GM18498 (cell line): ENCODE measurements around the gene DKK3.

Experiments used
- ATAC-seq: cut with Tn5 transposase; IDR thresholded peaks from one replicate; pipeline ENCODE4 v1.9.1; 2021; ENCODE audit warnings: mild to moderate bottlenecking, moderate library complexity; ENCODE audit not compliant: unreplicated experiment

The DKK3 gene

DNA sequence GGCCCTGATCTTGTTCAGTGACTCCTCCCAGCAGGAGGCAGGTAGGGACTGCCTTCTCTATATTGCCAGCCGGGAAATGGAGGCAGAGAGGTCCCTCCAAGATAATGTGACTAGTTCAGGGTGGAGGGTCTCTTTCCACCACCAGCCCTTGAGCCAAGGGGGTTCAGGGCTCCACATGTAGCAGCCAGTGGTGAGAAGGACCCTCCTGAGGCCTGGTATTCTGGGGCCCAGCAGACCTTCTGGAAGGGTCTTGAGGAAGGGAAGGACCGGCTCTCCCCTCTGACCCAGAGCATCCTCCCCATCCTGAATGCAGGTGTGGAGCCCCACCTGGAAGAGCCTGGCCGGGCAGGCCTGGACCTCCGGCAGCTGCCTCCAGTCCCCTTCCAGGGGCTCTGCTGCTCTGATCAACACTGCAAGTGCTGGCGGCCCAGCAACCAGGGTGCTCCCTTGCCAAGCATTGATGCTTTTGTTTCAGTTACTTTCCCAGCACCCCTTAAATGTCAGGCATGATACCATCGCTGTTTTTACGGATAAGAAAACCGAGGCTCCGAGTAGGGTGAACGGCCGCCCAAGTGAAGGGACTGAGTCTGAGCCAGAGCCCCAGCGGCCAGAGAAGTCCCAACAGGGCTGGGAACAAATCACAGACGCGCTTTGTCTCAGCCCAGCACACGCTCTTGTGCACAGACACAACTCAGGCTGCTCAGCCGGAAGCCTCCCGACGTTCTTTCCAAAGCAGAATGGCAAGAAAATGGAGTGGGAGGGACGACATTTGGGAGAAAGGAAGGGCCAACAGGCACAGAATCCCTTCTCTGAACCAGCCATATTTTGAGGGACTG, 38.8 kb downstream of the DKK3 start:
- no peak for ATAC-seq

DNA sequence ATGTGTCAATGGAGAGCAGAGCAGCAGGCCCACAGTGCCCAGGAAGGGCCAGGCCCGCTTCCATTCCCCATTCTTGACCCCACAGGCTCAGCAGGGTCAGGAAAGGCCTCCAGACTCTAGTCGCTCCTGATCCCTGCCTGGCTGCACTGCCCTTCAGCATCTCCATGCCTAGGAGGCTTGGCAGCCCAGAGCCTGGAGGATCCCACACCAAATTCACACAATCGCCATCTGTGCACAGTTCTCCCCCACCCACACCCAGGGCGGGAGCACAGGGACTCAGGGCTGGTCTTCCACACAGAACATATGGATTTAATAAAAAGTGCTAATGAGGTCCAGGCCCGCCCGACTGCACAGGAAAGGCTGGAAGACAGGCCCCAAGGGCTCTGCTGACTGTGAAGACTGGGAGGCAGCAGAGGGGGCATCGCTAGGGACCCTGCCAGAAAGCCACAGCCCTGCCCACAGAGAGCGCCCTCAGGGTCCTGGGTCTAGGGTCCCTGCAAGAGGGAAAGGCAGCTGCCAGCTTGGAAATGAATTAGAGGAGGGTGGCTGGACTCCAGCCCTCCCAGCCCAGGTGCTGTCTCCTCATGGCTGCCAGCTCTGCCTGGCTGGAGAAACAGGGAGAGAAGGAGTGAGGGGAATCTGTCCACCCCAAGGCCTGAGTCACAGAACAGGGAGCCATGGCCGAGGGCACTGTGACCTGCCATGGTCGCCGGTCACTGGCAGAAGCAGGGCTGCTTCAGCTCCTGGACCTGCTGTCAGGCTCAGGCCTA, 39.7 kb downstream of the DKK3 start:
- no peak for ATAC-seq

DNA sequence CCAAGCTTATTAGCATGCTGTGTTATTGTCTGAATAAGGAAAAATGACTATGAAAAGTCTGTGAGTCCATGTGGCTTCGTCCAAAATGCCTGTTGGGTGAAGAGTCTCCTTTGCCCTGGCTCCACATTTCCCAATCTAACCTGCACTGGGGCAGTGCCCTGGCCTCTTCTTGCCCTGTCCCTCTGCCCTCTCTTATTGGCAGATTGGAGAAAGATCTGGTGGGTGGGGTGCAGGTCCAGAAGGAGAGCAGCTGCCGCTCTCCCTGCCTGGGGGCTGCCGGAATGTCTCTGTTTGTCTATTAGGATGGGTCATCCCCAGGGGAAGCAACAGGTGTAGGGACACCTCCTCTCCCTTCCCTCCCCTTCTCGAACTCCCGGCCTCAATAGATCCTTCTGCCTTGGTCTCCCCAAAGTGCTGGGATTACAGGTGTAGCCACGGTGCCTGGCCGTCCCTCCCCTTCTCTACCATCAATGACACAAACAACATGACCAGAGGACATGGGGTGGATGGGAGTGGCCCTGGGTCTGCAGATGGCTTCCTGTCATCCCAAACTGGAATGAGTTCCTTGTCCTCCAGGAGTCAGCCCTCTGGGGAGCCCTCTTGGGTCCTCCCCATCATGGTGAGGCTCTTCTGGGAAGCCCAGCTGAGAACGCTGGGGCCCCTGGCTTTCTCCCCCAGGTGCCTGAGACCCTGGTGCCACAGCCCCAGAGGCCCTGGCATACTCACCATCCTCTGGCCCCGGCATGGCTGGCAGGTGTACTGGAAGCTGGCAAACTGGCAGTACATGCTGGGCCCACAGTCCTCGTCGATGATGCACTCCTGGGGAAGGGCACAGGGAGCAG, 40.5 kb downstream of the DKK3 start:
- no peak for ATAC-seq

- ATAC-seq, result peak; percentile 97
These were observed 41.4 kb downstream of the DKK3 start for GRCh38 chr11:11966826-11967668.

GRCh38 chr11:11966354-11966741, 42.1 kb downstream of the DKK3 start:
- no peak for ATAC-seq

- no peak for ATAC-seq
These were observed 42.6 kb downstream of the DKK3 start for GRCh38 chr11:11965656-11966353.

- no peak for ATAC-seq
These were observed 43.2 kb downstream of the DKK3 start for GRCh38 chr11:11965192-11965591.

DNA sequence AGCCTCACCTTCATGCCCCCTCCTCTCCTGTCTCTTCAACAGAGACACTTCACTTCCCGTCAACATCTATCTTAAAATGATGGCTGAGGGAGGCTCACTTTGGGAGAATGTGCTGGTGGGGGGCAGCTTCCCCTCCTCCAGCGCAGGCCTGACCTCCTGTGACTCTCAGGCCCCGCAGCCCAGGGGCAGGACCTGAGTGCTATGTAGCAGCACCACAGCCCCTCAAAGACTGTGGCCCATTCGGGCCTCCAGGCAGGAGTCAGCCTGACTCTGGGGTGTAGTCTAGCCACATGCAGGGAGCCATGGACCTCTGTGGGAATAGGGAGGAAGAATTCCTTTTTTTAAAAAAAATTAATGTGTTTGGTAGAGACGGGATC, 43.7 kb downstream of the DKK3 start:
- ATAC-seq, result no peak

- ATAC-seq, result no peak
These were observed 44.3 kb downstream of the DKK3 start for GRCh38 chr11:11963842-11964773.

- no peak for ATAC-seq
These were observed 45.4 kb downstream of the DKK3 start for GRCh38 chr11:11963067-11963466.

GRCh38 chr11:11961399-11962028, 46.9 kb downstream of the DKK3 start:
- ATAC-seq, result no peak

- no peak for ATAC-seq
These were observed 47.7 kb downstream of the DKK3 start for GRCh38 chr11:11960687-11961086.

DNA sequence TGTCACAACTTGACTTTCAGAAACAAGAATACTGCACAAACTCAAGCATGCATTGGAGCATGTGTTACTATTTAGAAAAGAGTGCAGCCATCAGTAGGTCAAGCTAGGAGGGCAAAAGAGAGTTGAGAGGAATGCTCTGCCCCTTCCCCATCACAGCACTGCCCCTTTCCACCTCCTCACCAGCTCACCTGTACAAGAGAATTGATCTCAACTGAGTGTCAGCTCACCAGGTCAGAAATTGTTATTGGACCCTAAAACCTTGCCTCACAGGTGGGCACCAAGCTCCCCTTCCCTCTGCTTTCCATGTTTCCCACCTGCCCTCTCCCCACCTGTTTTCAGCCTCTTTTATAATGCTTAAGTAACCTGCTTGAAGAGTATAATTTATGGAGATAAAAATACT, 48.8 kb downstream of the DKK3 start:
- no peak for ATAC-seq

DNA sequence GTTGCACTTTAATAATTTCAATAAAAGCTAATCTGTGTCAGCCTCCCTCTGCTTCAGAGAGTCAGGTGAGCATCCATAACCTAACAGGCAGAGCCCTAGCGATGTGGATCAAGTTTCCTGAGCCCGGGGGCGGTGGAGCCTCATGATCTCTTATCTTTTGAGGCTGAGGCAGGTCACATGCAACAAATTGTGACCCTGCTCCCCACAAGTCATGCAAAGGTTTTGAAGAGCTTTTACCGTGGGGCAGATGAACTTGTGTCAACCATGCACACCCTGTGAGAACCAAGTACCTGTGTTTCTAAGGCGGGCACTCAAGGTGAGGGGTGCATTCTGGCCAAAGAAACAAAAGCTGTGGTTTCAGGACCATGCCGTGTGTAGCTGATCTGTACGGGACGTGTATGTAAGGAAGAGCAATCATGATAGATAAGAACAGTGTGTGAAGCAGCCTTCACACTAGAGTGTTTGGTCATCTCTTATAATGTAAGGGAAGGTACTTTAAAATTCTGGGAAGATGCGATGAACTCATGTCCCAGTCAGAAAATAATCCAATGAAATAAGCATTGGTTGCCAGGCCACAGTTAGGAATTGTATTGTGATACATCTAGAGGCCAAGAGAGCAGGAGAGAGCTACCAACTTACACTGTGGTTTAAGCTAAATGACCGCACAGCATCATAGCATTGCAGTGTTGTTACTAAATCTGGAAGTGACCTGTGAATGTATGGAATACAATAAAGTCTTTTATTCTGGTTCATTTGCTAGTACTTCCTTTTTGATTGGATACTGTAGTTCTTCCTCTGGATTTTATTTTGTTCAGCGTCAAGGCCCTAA, 49.8 kb downstream of the DKK3 start:
- ATAC-seq, result no peak

- ATAC-seq, result no peak
These were observed 52.4 kb downstream of the DKK3 start for GRCh38 chr11:11956006-11956405.

- no peak for ATAC-seq
These were observed 56.4 kb downstream of the DKK3 start for GRCh38 chr11:11952036-11952435.

- ATAC-seq, result no peak
These were observed 58.9 kb downstream of the DKK3 start for GRCh38 chr11:11949482-11949881.
